Measurements from ENCODE around the gene CLCN1.

Gene CLCN1

GRCh38 chr7:143292876-143293275, 23.0 kb upstream of the CLCN1 start:
- no peak for DNase-seq

GRCh38 chr7:143295870-143296269, 20.0 kb upstream of the CLCN1 start:
- no peak for DNase-seq

- no peak for DNase-seq
Measured at GRCh38 chr7:143296686-143297085, 19.2 kb upstream of the CLCN1 start.

- DNase-seq: no peak
Measured at GRCh38 chr7:143299346-143299745, 16.6 kb upstream of the CLCN1 start.

- peak in 12 of 56 donors; percentile 6 to 55 (median 16) for DNase-seq
Measured at GRCh38 chr7:143299840-143300239, 16.1 kb upstream of the CLCN1 start.

GRCh38 chr7:143300959-143301935, 14.7 kb upstream of the CLCN1 start:
- no peak for DNase-seq

GRCh38 chr7:143303733-143304132, 12.2 kb upstream of the CLCN1 start:
- DNase-seq: no peak

- no peak for DNase-seq
Measured at GRCh38 chr7:143304938-143305337, 11.0 kb upstream of the CLCN1 start.

GRCh38 chr7:143305423-143306070, 10.4 kb upstream of the CLCN1 start:
- peak in 37 of 56 donors; percentile 6 to 82 (median 36) for DNase-seq

- no peak for DNase-seq
Measured at GRCh38 chr7:143308632-143309031, 7.3 kb upstream of the CLCN1 start.

- no peak for DNase-seq
Measured at GRCh38 chr7:143314127-143314526, 1.8 kb upstream of the CLCN1 start.

GRCh38 chr7:143316492-143316891, 581 bp downstream of the CLCN1 start:
- peak in 13 of 56 donors; percentile 4 to 57 (median 29) for DNase-seq

GRCh38 chr7:143318661-143319060, 2.8 kb downstream of the CLCN1 start:
- DNase-seq: no peak

- DNase-seq: no peak
Measured at GRCh38 chr7:143320620-143321019, 4.7 kb downstream of the CLCN1 start.

- DNase-seq: no peak
Measured at GRCh38 chr7:143321242-143321641, 5.3 kb downstream of the CLCN1 start.

GRCh38 chr7:143321734-143322133, 5.8 kb downstream of the CLCN1 start:
- DNase-seq: peak in 8 of 56 donors; percentile 6 to 27 (median 16)

- DNase-seq: no peak
Measured at GRCh38 chr7:143322760-143323633, 7.1 kb downstream of the CLCN1 start.

- no peak for DNase-seq
Measured at GRCh38 chr7:143323653-143324052, 7.7 kb downstream of the CLCN1 start.

- no peak for DNase-seq
Measured at GRCh38 chr7:143325240-143325639, 9.3 kb downstream of the CLCN1 start.

GRCh38 chr7:143327903-143328302, 12.0 kb downstream of the CLCN1 start:
- no peak for DNase-seq

- peak in 7 of 56 donors; percentile 19 to 59 (median 47) for DNase-seq
Measured at GRCh38 chr7:143329471-143330170, 13.7 kb downstream of the CLCN1 start.
